ENCODE results near the gene EED.
A peak's percentile ranks its signal among the peaks of the same experiment; 100 is the strongest.
"Not testable (repeated sequence)": the region's sequence is repeated elsewhere in the genome, so short reads cannot be mapped to it uniquely, and the experiment has no call there.

EED gene

GRCh38 chr11:86275493-86276370 is 31.2 kb downstream of the EED start:
- peaks cover 6% of the 10 kb centered on the region for H3K4me1 Mint-ChIP-seq

DNA sequence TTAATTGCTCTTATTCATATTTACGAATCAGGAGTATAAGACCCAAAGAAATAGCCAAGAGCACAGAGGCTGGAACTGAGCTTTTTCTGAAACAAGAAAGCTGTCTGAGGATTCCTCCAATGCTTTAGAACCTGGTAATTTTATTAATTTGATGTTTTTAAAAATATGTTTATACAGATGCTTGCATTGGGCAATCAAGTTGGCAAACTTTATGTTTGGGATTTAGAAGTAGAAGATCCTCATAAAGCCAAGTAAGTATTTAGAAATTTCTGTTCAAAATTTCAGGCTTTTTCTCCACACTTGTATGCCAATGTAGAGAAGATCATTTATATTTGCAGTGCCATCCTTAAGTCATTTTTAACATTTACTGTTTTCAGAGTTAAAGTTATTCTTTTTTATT is 33.2 kb downstream of the EED start:
- Mint-ChIP-seq H3K36me3 (peaks cover 56% of the 10 kb centered on the region), H3K27ac (no peak overlapping the region), H3K27me3 (no peaks in the 10 kb centered on the region), H3K4me3 (no peak overlapping the region), H3K4me1 (peaks cover 6% of the 10 kb centered on the region), H3K9me3 (no peaks in the 10 kb centered on the region)
- CTCF ChIA-PET, result no interaction called here
- no peak for DNase-seq

More at GRCh38 chr11:86275493-86276370, 31.2 kb downstream of the EED start:
- Mint-ChIP-seq H3K36me3 (peaks cover 62% of the 10 kb centered on the region), H3K27me3 (no peaks in the 10 kb centered on the region), H3K9me3 (no peaks in the 10 kb centered on the region), H3K27ac (no peak overlapping the region), H3K4me3 (no peak overlapping the region)
- CTCF ChIA-PET, result interaction anchor here (1.5 kb wide), 1 partner anchor 20 kb away, joined by 3 read pairs; no protein-coding TSS in a partner anchor
- no peak for DNase-seq

DNA sequence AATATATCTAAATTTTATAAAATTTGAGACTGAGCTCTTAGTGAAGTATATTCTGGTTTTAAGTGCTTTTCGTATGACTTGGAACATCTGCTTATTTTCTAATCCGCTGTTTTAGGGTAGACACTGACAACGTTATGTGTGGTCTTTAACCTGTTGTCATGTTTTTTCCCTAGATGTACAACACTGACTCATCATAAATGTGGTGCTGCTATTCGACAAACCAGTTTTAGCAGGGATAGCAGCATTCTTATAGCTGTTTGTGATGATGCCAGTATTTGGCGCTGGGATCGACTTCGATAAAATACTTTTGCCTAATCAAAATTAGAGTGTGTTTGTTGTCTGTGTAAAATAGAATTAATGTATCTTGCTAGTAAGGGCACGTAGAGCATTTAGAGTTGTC is 33.7 kb downstream of the EED start:
- Mint-ChIP-seq H3K36me3 (peaks cover 57% of the 10 kb centered on the region), H3K27ac (no peak overlapping the region), H3K4me3 (no peak overlapping the region), H3K4me1 (peaks cover 6% of the 10 kb centered on the region), H3K27me3 (no peaks in the 10 kb centered on the region), H3K9me3 (no peaks in the 10 kb centered on the region)
- CTCF ChIA-PET, result no interaction called here
- DNase-seq, result no peak

- no peak overlapping the region for H3K4me3 Mint-ChIP-seq
Observed at GRCh38 chr11:86279747-86280146, 35.2 kb downstream of the EED start.

GRCh38 chr11:86287468-86287796 is 42.9 kb downstream of the EED start:
- Mint-ChIP-seq H3K9me3 (no peaks in the 10 kb centered on the region), H3K4me1 (peaks cover 46% of the 10 kb centered on the region), H3K36me3 (peaks cover 12% of the 10 kb centered on the region), H3K27ac (peak overlapping the region; percentile 4), H3K27me3 (no peaks in the 10 kb centered on the region), H3K4me3 (no peak overlapping the region)
- CTCF ChIA-PET, result no interaction called here
- no peak for DNase-seq

More at GRCh38 chr11:86279747-86280146, 35.2 kb downstream of the EED start:
- Mint-ChIP-seq H3K27me3 (no peaks in the 10 kb centered on the region), H3K36me3 (peaks cover 52% of the 10 kb centered on the region), H3K27ac (no peak overlapping the region), H3K9me3 (no peaks in the 10 kb centered on the region), H3K4me1 (peaks cover 4% of the 10 kb centered on the region)
- CTCF ChIA-PET, result no interaction called here
- no peak for DNase-seq

GRCh38 chr11:86288776-86289507 is 44.4 kb downstream of the EED start:
- CTCF ChIA-PET, result interaction anchor here (1.1 to 2.5 kb wide), 3 partner anchors 83 to 346 kb away, joined by 3 to 9 read pairs (median 4); no protein-coding TSS in a partner anchor
- Mint-ChIP-seq H3K4me1 (peaks cover 57% of the 10 kb centered on the region), H3K36me3 (peaks cover 10% of the 10 kb centered on the region)

DNA sequence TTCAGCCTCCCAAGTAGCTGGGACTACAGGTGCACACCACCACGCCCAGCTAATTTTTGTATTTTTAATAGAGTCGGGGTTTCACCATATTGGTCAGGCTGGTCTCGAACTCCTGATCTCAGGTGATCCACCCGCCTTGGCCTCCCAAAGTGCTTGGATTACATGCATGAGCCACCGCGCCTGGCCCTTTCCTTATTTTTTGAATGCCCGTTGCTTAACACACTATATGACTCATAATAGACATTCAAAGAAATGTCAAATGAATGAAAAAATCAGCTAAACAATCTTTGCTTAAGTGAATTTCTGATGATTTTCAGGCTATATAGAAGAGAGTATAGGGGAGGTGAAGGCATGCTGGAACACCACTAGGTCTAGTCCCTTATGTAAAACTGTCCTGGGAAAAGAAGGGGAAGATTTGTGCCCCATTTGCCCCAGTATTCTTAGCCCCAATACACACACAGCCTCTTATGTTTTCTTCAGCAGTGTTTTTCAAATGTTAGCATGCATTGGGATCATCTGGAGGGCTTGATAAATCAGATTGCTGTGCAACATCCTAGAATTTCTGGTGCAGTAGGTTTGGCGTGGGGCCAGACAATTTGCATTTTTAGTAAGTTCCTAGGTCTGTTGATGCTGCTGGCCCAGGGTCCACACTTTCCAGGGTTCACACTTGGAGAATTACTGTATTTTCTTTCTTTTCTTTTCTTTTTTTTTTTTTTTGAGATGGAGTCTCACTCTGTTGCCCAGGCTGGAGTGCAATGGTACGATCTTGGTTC is 45.1 kb downstream of the EED start:
- not testable (repeated sequence) for H3K27me3 Mint-ChIP-seq, H3K4me3 Mint-ChIP-seq, H3K27ac Mint-ChIP-seq, DNase-seq, H3K9me3 Mint-ChIP-seq, H3K36me3 Mint-ChIP-seq
- CTCF ChIA-PET, result interaction anchor here (1.1 to 2.5 kb wide), 3 partner anchors 84 to 346 kb away, joined by 3 to 9 read pairs (median 4); no protein-coding TSS in a partner anchor
- peaks cover 61% of the 10 kb centered on the region for H3K4me1 Mint-ChIP-seq

More at GRCh38 chr11:86288776-86289507, 44.4 kb downstream of the EED start:
- Mint-ChIP-seq H3K27me3 (no peaks in the 10 kb centered on the region), H3K9me3 (no peaks in the 10 kb centered on the region), H3K4me3 (no peak overlapping the region), H3K27ac (no peak overlapping the region)
- no peak for DNase-seq

DNA sequence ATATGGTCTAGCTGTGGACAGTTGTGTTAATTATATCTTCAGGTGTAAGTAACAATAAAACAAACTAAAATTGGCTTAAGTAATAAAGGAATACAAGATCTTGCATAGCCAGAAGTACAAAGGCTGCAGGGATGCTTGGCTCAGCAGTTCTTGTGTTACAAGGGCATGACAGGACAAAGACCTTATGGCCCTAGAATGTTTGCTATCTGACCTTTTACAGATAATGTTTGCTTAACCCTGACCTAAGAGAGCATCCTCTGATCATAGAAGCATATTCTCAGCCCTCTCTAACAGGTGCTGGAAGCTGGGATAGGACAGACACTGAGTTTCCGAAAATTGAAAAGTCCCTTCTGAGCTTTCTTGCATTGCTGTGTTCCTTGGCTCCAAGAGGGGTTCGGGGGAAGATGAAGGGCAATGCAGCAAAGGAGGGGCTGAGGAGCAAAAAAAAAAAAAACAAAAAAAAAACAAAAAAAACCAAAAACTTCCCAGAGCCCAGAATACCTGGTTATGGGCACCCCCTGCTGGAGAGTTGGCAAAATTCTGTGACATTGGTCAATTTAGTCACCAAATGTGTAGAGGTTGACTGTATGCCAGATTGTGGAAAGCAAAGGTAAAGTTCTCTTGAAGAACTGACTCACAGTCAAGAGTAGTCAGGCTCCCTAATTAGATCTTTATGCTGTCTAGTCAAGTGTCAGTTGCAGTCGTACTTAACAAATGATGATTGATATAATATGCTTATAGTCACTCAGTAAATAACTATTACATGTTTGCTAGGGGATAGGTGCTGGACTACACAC is 47.1 kb downstream of the EED start:
- Mint-ChIP-seq H3K36me3 (peaks cover 5% of the 10 kb centered on the region), H3K9me3 (no peaks in the 10 kb centered on the region), H3K27ac (peak overlapping the region; percentile 17), H3K27me3 (no peaks in the 10 kb centered on the region), H3K4me3 (no peak overlapping the region), H3K4me1 (peaks cover 52% of the 10 kb centered on the region)
- CTCF ChIA-PET, result interaction anchor here (0.9 to 2.3 kb wide), 8 partner anchors 10 to 437 kb away, joined by 3 to 8 read pairs (median 4); partner anchors contain the start of genes CCDC83 and HIKESHI
- peak; percentile 70 for DNase-seq

- Mint-ChIP-seq H3K27me3 (no peaks in the 10 kb centered on the region), H3K36me3 (peaks cover 4% of the 10 kb centered on the region), H3K4me3 (no peak overlapping the region), H3K9me3 (no peaks in the 10 kb centered on the region), H3K4me1 (peaks cover 41% of the 10 kb centered on the region), H3K27ac (peak overlapping the region; percentile 42)
- CTCF ChIA-PET, result interaction anchor here (0.6 to 2.3 kb wide), 9 partner anchors 9 to 510 kb away, joined by 3 to 8 read pairs (median 3); no protein-coding TSS in a partner anchor
- peak; percentile 38 for DNase-seq
Observed at GRCh38 chr11:86292912-86293616, 48.5 kb downstream of the EED start.

DNA sequence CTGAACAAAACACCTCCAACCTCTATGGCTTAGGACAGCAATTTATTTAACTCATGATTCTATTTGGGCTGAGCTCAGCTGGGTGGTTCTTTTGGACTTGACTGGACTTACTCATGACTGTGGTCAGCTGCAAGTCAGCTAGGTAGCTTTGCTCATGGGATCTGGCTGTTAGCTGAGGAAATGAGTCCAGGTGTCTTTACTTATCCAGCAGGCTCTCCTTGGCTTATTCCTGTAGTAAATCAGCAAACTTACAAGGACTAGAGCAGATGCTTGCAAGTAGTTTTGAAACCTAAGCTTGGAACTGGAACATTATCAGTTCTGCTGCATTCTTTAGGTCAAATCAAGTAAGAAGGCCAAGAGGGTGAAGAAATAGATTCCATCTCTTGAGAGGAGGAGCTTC is 49.5 kb downstream of the EED start:
- Mint-ChIP-seq H3K4me1 (peaks cover 33% of the 10 kb centered on the region), H3K36me3 (peaks cover 4% of the 10 kb centered on the region), H3K9me3 (no peaks in the 10 kb centered on the region), H3K27me3 (no peaks in the 10 kb centered on the region), H3K4me3 (no peak overlapping the region), H3K27ac (no peak overlapping the region)
- CTCF ChIA-PET, result interaction anchor here (0.6 to 1.5 kb wide), 3 partner anchors 10 to 154 kb away, joined by 3 read pairs; no protein-coding TSS in a partner anchor
- DNase-seq, result no peak

- Mint-ChIP-seq H3K4me3 (peak overlapping the region; percentile 96), H3K27ac (peak overlapping the region; percentile 86), H3K27me3 (no peaks in the 10 kb centered on the region), H3K9me3 (no peaks in the 10 kb centered on the region), H3K4me1 (peaks cover 28% of the 10 kb centered on the region), H3K36me3 (peaks cover 6% of the 10 kb centered on the region)
- no peak for DNase-seq
- CTCF ChIA-PET, result interaction anchor here (1.0 kb wide), 1 partner anchor 10 kb away, joined by 3 read pairs; no protein-coding TSS in a partner anchor
Observed at GRCh38 chr11:86301742-86302091, 57.2 kb downstream of the EED start.

GRCh38 chr11:86302092-86302793 is 57.7 kb downstream of the EED start, which contains the start of gene HIKESHI:
TSS of gene HIKESHI (plus strand) at chr11:86302240. CDS start at chr11:86302449, 209 bp downstream.
- peaks cover 6% of the 10 kb centered on the region for H3K36me3 Mint-ChIP-seq
- H3K27me3 Mint-ChIP-seq, result no peaks in the 10 kb centered on the region
- H3K4me1 Mint-ChIP-seq, result peaks cover 28% of the 10 kb centered on the region
- H3K27ac Mint-ChIP-seq, result peak within 1 kb of the TSS; percentile 86
- CTCF ChIA-PET, result interaction anchor here (1.0 to 1.4 kb wide), 2 partner anchors 11 to 447 kb away, joined by 3 to 4 read pairs; partner anchors contain the start of gene CCDC83
- peak; percentile 93 for DNase-seq
- no peaks in the 10 kb centered on the region for H3K9me3 Mint-ChIP-seq
- peak within 1 kb of the TSS; percentile 96 for H3K4me3 Mint-ChIP-seq
